H1 (cell line): ENCODE measurements around the gene NFASC. TPM values are rescaled to one million over a fixed set of nuclear protein-coding genes. Genes with fewer than 3 reads are reported as not detected.

Experiments used
- CTCF ChIA-PET: fragments of 300-600 bp; sonication (Branson Sonifier 250); formaldehyde crosslinking; loops from one replicate; lab custom pipeline; 2021; ENCODE audit not compliant: partially characterized antibody; lab: Charles Lee
- POLR2A ChIA-PET: fragments of 300-600 bp; sonication (Branson Sonifier 250); formaldehyde crosslinking; loops from one replicate; lab custom pipeline; 2021; ENCODE audit warnings: inconsistent platforms; ENCODE audit not compliant: partially characterized antibody; lab: Charles Lee
- DNase-seq, 2 experiments: peaks; one replicate each; pipeline versions ENCODE4 v3.0.0 to v3.0.0-alpha.2; 2010 to 2022; ENCODE audit warnings: low spot score in 2 of 2, low read depth in 1 of 2, mixed read lengths in 1 of 2
- FAIRE-seq: peaks from 2 replicates; lab custom pipeline; 2011; peaks lifted over from hg19 to GRCh38; lab: Jason Lieb, UNC
- H2AFZ ChIP-seq: 2 replicates; pipeline ENCODE4 v1.8.1; 2012; ENCODE audit warnings: low read length, inconsistent platforms
- H2AK5ac ChIP-seq: 2 replicates; pipeline ENCODE4 v1.6.1; 2013; ENCODE audit warnings: low read depth, low read length
- H2BK120ac ChIP-seq: replicated peaks from 2 replicates; pipeline ENCODE3; 2013; ENCODE audit warnings: low read depth, low read length, inconsistent platforms
- H2BK12ac ChIP-seq: 2 replicates; pipeline ENCODE4 v1.6.1; 2013; ENCODE audit warnings: low read depth, low read length
- H2BK15ac ChIP-seq: 2 replicates; pipeline ENCODE4 v1.6.1; 2013; ENCODE audit warnings: low read length
- H2BK20ac ChIP-seq: 2 replicates; pipeline ENCODE4 v1.6.1; 2013; ENCODE audit warnings: low read length
- H2BK5ac ChIP-seq: 2 replicates; pipeline ENCODE4 v1.6.1; 2013; ENCODE audit warnings: low read depth, low read length
- H3K14ac ChIP-seq: 2 replicates; pipeline ENCODE4 v1.6.1; 2013; ENCODE audit warnings: inconsistent platforms; ENCODE audit not compliant: insufficient read length
- H3K18ac ChIP-seq: 2 replicates; pipeline ENCODE4 v1.6.1; 2013; ENCODE audit warnings: low read length; ENCODE audit errors: extremely low read depth
- H3K23ac ChIP-seq: 2 replicates; pipeline ENCODE4 v1.6.1; 2013; ENCODE audit warnings: inconsistent platforms; ENCODE audit not compliant: insufficient read length
- H3K23me2 ChIP-seq: 2 replicates; pipeline ENCODE4 v1.6.1; 2013; ENCODE audit warnings: low read depth, low read length
- H3K27ac ChIP-seq: 2 replicates; pipeline ENCODE4 v1.6.1; 2011; ENCODE audit warnings: low read depth, low read length, inconsistent platforms
- H3K27me3 ChIP-seq, 4 experiments: replicated peaks in 1 of 4; 1 replicate in 1 of 4; 2 replicates in 3 of 4; pipeline versions ENCODE4 v1.6.1 to v1.8.1; 2011 to 2013; ENCODE audit warnings: low read length in 3 of 4, mild to moderate bottlenecking in 3 of 4, inconsistent platforms in 2 of 4, mixed read lengths in 2 of 4, moderate library complexity in 1 of 4; ENCODE audit not compliant: control insufficient read depth in 3 of 4, insufficient read depth in 3 of 4; ENCODE audit errors: extremely low read depth in 1 of 4
- H3K36me3 ChIP-seq, 4 experiments: 2 replicates each; pipeline versions ENCODE4 v1.6.1 to v1.8.1; 2011 to 2013; ENCODE audit warnings: mild to moderate bottlenecking in 4 of 4, low read length in 3 of 4, moderate library complexity in 2 of 4, control low read depth in 1 of 4, inconsistent platforms in 1 of 4; ENCODE audit not compliant: insufficient read depth in 4 of 4, control insufficient read depth in 2 of 4
- H3K4ac ChIP-seq: replicated peaks from 2 replicates; pipeline ENCODE3; 2013; ENCODE audit warnings: low read length, low read depth, mixed read lengths, inconsistent platforms; ENCODE audit not compliant: insufficient read length
- H3K4me1 ChIP-seq, 4 experiments: replicated peaks in 1 of 4; 1 replicate in 1 of 4; 2 replicates in 3 of 4; pipeline versions ENCODE4 v1.6.1 to v1.8.1; 2011 to 2013; ENCODE audit warnings: low read length in 3 of 4, inconsistent platforms in 2 of 4, mixed read lengths in 1 of 4; ENCODE audit not compliant: insufficient read depth in 4 of 4, control insufficient read depth in 3 of 4
- H3K4me2 ChIP-seq, 2 experiments: 2 replicates each; pipeline versions ENCODE4 v1.6.1 to v1.8.1; 2011 to 2013; ENCODE audit warnings: low read depth in 2 of 2, low read length in 2 of 2, control low read depth in 1 of 2, inconsistent platforms in 1 of 2, mild to moderate bottlenecking in 1 of 2; ENCODE audit not compliant: insufficient read depth in 1 of 2
- H3K4me3 ChIP-seq, 4 experiments: fragments of 200-600, 300-600 bp in 1 of 4; sonication (generic), shearing (Covaris generic), sonication (Bioruptor Twin) in 1 of 4; 2 replicates each; pipeline versions ENCODE4 v1.5.1 to v1.8.1; 2011 to 2016; ENCODE audit warnings: low read length in 4 of 4, low read depth in 3 of 4, control low read depth in 2 of 4, inconsistent platforms in 2 of 4, mild to moderate bottlenecking in 2 of 4, mixed read lengths in 1 of 4, moderate library complexity in 1 of 4; ENCODE audit not compliant: insufficient read depth in 2 of 4; ENCODE audit errors: extremely low read depth in 1 of 4
- H3K56ac ChIP-seq: replicated peaks from 2 replicates; pipeline ENCODE3; 2013; ENCODE audit warnings: low read depth, mild to moderate bottlenecking, mixed read lengths, low read length, inconsistent platforms; ENCODE audit not compliant: insufficient read length
- H3K79me1 ChIP-seq: 2 replicates; pipeline ENCODE4 v1.6.1; 2013; ENCODE audit warnings: low read depth, low read length, control low read depth
- H3K79me2 ChIP-seq, 2 experiments: 2 replicates each; pipeline versions ENCODE4 v1.6.1 to v1.8.1; 2012 to 2013; ENCODE audit warnings: low read length in 2 of 2, mild to moderate bottlenecking in 2 of 2, inconsistent platforms in 1 of 2; ENCODE audit not compliant: insufficient read depth in 2 of 2, control insufficient read depth in 1 of 2
- H3K9ac ChIP-seq, 4 experiments: replicated peaks in 1 of 4; 1 replicate in 1 of 4; 2 replicates in 3 of 4; pipeline versions ENCODE4 v1.6.1 to v1.8.1; 2011 to 2013; ENCODE audit warnings: low read depth in 3 of 4, low read length in 3 of 4, control low read depth in 2 of 4, mild to moderate bottlenecking in 2 of 4, moderate library complexity in 2 of 4, inconsistent platforms in 1 of 4; ENCODE audit errors: extremely low read depth in 1 of 4
- H3K9me3 ChIP-seq, 2 experiments: 2 replicates each; pipeline versions ENCODE4 v1.6.1 to v1.8.1; 2012 to 2013; ENCODE audit warnings: mild to moderate bottlenecking in 2 of 2, moderate library complexity in 2 of 2, control low read depth in 1 of 2, inconsistent platforms in 1 of 2, low read depth in 1 of 2, low read length in 1 of 2, mixed read lengths in 1 of 2; ENCODE audit not compliant: insufficient read depth in 2 of 2
- H4K20me1 ChIP-seq, 2 experiments: replicated peaks in 1 of 2; 2 replicates each; pipeline versions ENCODE3 to v1.8.1; 2011 to 2013; ENCODE audit warnings: inconsistent platforms in 2 of 2, low read length in 2 of 2, mild to moderate bottlenecking in 1 of 2; ENCODE audit not compliant: insufficient read depth in 2 of 2, control insufficient read depth in 1 of 2
- H4K5ac ChIP-seq: 2 replicates; pipeline ENCODE4 v1.6.1; 2013; ENCODE audit warnings: low read length, low read depth, mixed read lengths, inconsistent platforms; ENCODE audit not compliant: insufficient read length
- H4K8ac ChIP-seq: 2 replicates; pipeline ENCODE4 v1.8.0; 2013; ENCODE audit warnings: mild to moderate bottlenecking, moderate library complexity, low read length, inconsistent platforms; ENCODE audit not compliant: insufficient read depth; ENCODE audit errors: extremely low read depth
- H4K91ac ChIP-seq: replicated peaks from 2 replicates; pipeline ENCODE3; 2013; ENCODE audit warnings: low read length, mixed read lengths, inconsistent platforms; ENCODE audit not compliant: insufficient read length
- CTCF ChIP-seq, 3 experiments: IDR thresholded peaks; 1 replicate in 2 of 3; 2 replicates in 1 of 3; pipeline versions ENCODE4 v1.5.1 to v1.6.1; 2011; ENCODE audit warnings: low read length in 3 of 3, mild to moderate bottlenecking in 3 of 3, inconsistent platforms in 2 of 3, low read depth in 1 of 3, moderate library complexity in 1 of 3; ENCODE audit not compliant: insufficient read depth in 1 of 3; ENCODE audit errors: control extremely low read depth in 1 of 3
- RAD21 ChIP-seq, 2 experiments: IDR thresholded peaks in 1 of 2; conservative IDR thresholded peaks in 1 of 2; 2 replicates each; pipeline ENCODE4 v1.6.1; 2011; ENCODE audit warnings: low read depth in 2 of 2, low read length in 2 of 2, improper control_type of control experiment in 1 of 2, inconsistent platforms in 1 of 2, mild to moderate bottlenecking in 1 of 2, moderate library complexity in 1 of 2
- SP4 ChIP-seq: IDR thresholded peaks from 2 replicates; pipeline ENCODE4 v1.6.1; 2012; ENCODE audit warnings: low read length, inconsistent platforms
- TAF7 ChIP-seq: optimal IDR thresholded peaks from 2 replicates; pipeline ENCODE3; 2011; ENCODE audit warnings: low read depth, mild to moderate bottlenecking, inconsistent platforms, low read length, moderate library complexity, borderline replicate concordance
- TCF12 ChIP-seq: IDR thresholded peaks from 2 replicates; pipeline ENCODE4 v1.6.1; 2011; ENCODE audit warnings: low read depth, mild to moderate bottlenecking, low read length
- WGBS, 2 experiments: shearing (Covaris generic) in 1 of 2; methylation state at CpG; one replicate each; pipeline versions ENCODE4 v1.1.6 to v1.1.7; 2013 to 2015; ENCODE audit warnings: low lambda C conversion rate in 2 of 2, mixed read lengths in 2 of 2, inconsistent platforms in 1 of 2, low coverage in 1 of 2, missing lambda C conversion rate in 1 of 2; ENCODE audit not compliant: insufficient replicate concordance in 2 of 2, insufficient coverage in 1 of 2, insufficient read length in 1 of 2; ENCODE audit errors: extremely low coverage in 1 of 2, missing lambda C conversion rate in 1 of 2; 5-methylcytosine and 5-hydroxymethylcytosine counted together
- polyA plus RNA-seq, 7 experiments: library from polyadenylated mRNA; depleted of rRNA in 3 of 7; stranded (reverse) in 5 of 7; unstranded in 2 of 7; fragments of >200 nt in 5 of 7; fragments of 200-250 nt in 2 of 7; gene quantifications; 1 replicate in 5 of 7; 2 replicates in 1 of 7; 4 replicates in 1 of 7; pipeline versions ENCODE4 v1.2.1 to v1.2.3, GENCODE V29; 2011 to 2013; ENCODE audit warnings: missing spikeins in 2 of 7, mixed read lengths in 2 of 7
- total RNA-seq: library from RNA; stranded (reverse); fragmentation: NEBNext Ultra II Directional; extraction: Animal tissue kit (Norgen Biotek cat#: 25700); gene quantifications from 2 replicates; pipeline ENCODE4 v1.2.1, GENCODE V29; 2021

The NFASC gene
- total and polyA plus RNA-seq, 2 of the 8 experiments (the other 6 are each of a cell fraction or from before 2014, with no cell fraction given) = 5.0 to 15.2 TPM

GRCh38 chr1:204834752-204835151, 35.9 kb upstream of the NFASC start:
- no peaks in the 10 kb centered on the region for H3K36me3 ChIP-seq
- no peak for DNase-seq
- no peak overlapping the region for H3K56ac ChIP-seq
- WGBS, 2 experiments = 66% methylated on average over 4 of the region's 4 CpGs; no CpG with 5 or more reads in 1 of the 2 experiments
- H2BK15ac ChIP-seq = no peak overlapping the region
- peaks cover 3 to 5% of the 10 kb centered on the region in 2 experiments for H4K20me1 ChIP-seq
- H2BK5ac ChIP-seq = no peak overlapping the region
- H3K79me2 ChIP-seq = no peaks in the 10 kb centered on the region
- no peak overlapping the region for H4K91ac ChIP-seq
- POLR2A ChIA-PET = interaction anchor here (0.6 to 1.3 kb wide), 5 partner anchors 11 to 164 kb away, joined by 3 to 6 read pairs (median 4); no protein-coding TSS in a partner anchor
- H2AFZ ChIP-seq = no peak overlapping the region
- H3K23ac ChIP-seq = no peak overlapping the region
- no peaks in the 10 kb centered on the region; a peak in 1 of 7 replicates for H3K27me3 ChIP-seq
- H3K79me1 ChIP-seq = no peaks in the 10 kb centered on the region; the same call in 1 of the 2 replicates
- H3K27ac ChIP-seq = no peak overlapping the region
- H3K4me3 ChIP-seq = no peak overlapping the region
- H2BK12ac ChIP-seq = no peak overlapping the region
- H3K9me3 ChIP-seq = no peaks in the 10 kb centered on the region
- H3K23me2 ChIP-seq = no peaks in the 10 kb centered on the region; the same call in 1 of the 2 replicates
- CTCF ChIA-PET = interaction anchor here (0.7 to 24.6 kb wide), 9 partner anchors 17 to 179 kb away, joined by 3 to 361 read pairs (median 3); no protein-coding TSS in a partner anchor
- no peak overlapping the region for H3K14ac ChIP-seq
- FAIRE-seq = no peak
- H4K8ac ChIP-seq = no peak overlapping the region
- H2AK5ac ChIP-seq = no peak overlapping the region
- no peak overlapping the region for H2BK20ac ChIP-seq
- no peak overlapping the region for H3K4ac ChIP-seq
- peaks cover 2 to 16% (median 7%) of the 10 kb centered on the region in 4 experiments; a peak in 5 of 7 replicates for H3K4me1 ChIP-seq
- H2BK120ac ChIP-seq = no peak overlapping the region
- H3K18ac ChIP-seq = no peak overlapping the region
- H3K4me2 ChIP-seq = peak overlapping the region in 1 of 2 experiments; percentile 3; a peak in 1 of 4 replicates
- H4K5ac ChIP-seq = no peak overlapping the region
- TF ChIP-seq SP4 (no peak), TCF12 (no peak), CTCF (IDR thresholded peaks at IDR 0.05; ENCODE audit: control extremely low read depth in 1 of 3, insufficient read depth in 1 of 3, low read depth in 1 of 3, low read length in 3 of 3) (peak in 2 of 3 experiments; percentile 19 to 21; a peak in 2 of 4 replicates), TAF7 (no peak), RAD21 (IDR thresholded peaks at IDR 0.05 in 1 of 2, conservative IDR thresholded peaks at IDR 0.05 in 1 of 2; ENCODE audit: low read depth in 2 of 2, low read length in 2 of 2) (peak in 1 of 2 experiments; percentile 16; a peak in 1 of 4 replicates)
- H3K9ac ChIP-seq = no peak overlapping the region
